ENCODE measurements around the gene CTAGE6.
A peak's percentile ranks its signal among the peaks of the same experiment; 100 is the strongest.
"Not testable (repeated sequence)": the region's sequence is repeated elsewhere in the genome, so short reads cannot be mapped to it uniquely, and the experiment has no call there.

DNA sequence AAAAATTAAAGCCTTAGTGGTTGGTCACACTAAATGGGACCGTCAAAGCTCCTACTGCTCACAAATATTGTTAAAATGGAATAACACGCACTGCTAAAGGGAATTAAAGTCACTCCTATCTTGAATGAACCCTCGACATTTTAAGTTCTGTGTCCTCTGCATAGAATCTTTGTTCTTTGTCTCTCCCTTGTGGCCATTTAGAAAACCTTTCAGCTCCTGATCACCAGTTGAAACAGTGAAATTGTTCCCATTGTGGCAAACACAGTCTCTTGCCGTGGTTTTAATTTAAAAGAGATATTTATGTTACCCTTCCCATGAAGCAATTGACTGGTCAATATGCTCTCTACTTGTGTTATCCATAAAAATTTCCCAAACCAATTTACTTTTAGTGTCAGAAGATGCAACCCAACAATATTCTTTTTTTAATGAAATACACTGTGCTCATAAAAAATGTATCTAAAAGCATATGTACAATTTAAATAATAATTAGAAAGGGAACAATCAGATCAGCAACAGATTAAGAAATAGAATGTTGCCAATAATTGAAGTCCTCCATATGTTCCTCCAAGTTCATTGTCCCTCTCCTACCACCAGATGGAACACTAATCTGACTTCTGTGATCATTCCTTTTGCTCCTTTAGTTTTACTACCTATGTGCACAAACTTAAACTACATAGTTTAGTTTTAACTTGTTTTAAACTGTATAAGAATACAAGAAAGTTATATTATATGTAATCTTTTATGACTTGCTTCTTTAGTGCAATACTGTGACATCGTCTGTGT is 20.3 kb downstream of the CTAGE6 start:
- TF ChIP-seq, protein P1, sequence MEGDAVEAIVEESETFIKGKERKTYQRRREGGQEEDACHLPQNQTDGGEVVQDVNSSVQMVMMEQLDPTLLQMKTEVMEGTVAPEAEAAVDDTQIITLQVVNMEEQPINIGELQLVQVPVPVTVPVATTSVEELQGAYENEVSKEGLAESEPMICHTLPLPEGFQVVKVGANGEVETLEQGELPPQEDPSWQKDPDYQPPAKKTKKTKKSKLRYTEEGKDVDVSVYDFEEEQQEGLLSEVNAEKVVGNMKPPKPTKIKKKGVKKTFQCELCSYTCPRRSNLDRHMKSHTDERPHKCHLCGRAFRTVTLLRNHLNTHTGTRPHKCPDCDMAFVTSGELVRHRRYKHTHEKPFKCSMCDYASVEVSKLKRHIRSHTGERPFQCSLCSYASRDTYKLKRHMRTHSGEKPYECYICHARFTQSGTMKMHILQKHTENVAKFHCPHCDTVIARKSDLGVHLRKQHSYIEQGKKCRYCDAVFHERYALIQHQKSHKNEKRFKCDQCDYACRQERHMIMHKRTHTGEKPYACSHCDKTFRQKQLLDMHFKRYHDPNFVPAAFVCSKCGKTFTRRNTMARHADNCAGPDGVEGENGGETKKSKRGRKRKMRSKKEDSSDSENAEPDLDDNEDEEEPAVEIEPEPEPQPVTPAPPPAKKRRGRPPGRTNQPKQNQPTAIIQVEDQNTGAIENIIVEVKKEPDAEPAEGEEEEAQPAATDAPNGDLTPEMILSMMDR (conservative IDR thresholded peaks at IDR 0.05 in 1 of 2, IDR thresholded peaks at IDR 0.05 in 1 of 2; ENCODE audit: low read depth in 1 of 2, low read length in 2 of 2): peak; percentile 67 to 74
- TF ChIP-seq EZH2 (IDR thresholded peaks at IDR 0.05; ENCODE audit: low read length, missing control alignments): not testable (repeated sequence)

Data from fibroblast of lung (primary cell).